ENCODE data around the gene BCL3.

DNA sequence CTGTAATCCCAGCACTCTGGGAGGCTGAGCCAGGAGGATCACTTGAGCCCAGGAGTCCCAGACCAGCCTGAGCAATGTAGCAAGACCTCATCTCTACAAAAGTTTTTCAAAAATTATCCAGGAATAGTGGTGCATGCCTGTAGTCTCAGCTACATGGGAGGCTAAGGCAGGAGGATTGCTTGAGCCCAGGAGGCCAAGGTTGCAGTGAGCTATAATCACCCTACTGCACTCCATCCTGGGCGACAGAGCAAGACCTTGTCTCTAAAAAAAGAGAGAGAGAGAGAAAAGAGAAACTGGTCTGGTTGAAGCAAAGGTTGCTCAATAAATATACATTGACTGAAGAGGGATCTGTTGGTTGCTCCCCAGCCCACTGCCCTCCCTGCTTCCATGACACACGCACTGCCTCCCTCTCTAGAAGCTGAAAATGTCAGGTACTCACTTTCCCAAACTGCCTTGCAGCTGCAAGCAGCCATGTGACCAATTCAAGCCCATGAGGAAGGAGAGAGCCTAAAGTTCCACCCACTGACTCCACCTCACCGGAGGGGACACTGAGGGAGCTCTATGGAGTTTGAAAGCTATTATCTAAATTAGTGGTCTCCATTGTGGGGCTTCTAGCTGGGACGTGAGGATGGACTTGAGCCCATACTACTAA is 35.5 kb upstream of the BCL3 start:
- TF ChIP-seq, protein P1, sequence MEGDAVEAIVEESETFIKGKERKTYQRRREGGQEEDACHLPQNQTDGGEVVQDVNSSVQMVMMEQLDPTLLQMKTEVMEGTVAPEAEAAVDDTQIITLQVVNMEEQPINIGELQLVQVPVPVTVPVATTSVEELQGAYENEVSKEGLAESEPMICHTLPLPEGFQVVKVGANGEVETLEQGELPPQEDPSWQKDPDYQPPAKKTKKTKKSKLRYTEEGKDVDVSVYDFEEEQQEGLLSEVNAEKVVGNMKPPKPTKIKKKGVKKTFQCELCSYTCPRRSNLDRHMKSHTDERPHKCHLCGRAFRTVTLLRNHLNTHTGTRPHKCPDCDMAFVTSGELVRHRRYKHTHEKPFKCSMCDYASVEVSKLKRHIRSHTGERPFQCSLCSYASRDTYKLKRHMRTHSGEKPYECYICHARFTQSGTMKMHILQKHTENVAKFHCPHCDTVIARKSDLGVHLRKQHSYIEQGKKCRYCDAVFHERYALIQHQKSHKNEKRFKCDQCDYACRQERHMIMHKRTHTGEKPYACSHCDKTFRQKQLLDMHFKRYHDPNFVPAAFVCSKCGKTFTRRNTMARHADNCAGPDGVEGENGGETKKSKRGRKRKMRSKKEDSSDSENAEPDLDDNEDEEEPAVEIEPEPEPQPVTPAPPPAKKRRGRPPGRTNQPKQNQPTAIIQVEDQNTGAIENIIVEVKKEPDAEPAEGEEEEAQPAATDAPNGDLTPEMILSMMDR (IDR thresholded peaks at IDR 0.05), result no peak
- TF ChIP-seq EP300 (IDR thresholded peaks at IDR 0.05; ENCODE audit: low read depth) (no peak), POLR2A (IDR thresholded peaks at IDR 0.05) (no peak)

Measured in transverse colon (tissue), 3 donors.